GM21529 (cell line): ENCODE measurements around the gene SORT1.
"Not testable (repeated sequence)": the region's sequence is repeated elsewhere in the genome, so short reads cannot be mapped to it uniquely, and the experiment has no call there.

Experiments
- ATAC-seq: cut with Tn5 transposase; IDR thresholded peaks from one replicate; pipeline ENCODE4 v1.9.1; 2021; ENCODE audit not compliant: unreplicated experiment

SORT1 gene

GRCh38 chr1:109350182-109350581 is 47.5 kb downstream of the SORT1 start:
- no peak for ATAC-seq

GRCh38 chr1:109347511-109347910 is 50.2 kb downstream of the SORT1 start:
- ATAC-seq, result no peak

- ATAC-seq, result no peak
Observed at GRCh38 chr1:109341944-109342930, 55.5 kb downstream of the SORT1 start.

GRCh38 chr1:109338608-109339007 is 59.1 kb downstream of the SORT1 start:
- no peak for ATAC-seq

- no peak for ATAC-seq
Observed at GRCh38 chr1:109338091-109338490, 59.6 kb downstream of the SORT1 start.

- ATAC-seq, result no peak
Observed at GRCh38 chr1:109335091-109335490, 62.6 kb downstream of the SORT1 start.

- no peak for ATAC-seq
Observed at GRCh38 chr1:109331113-109331512, 66.6 kb downstream of the SORT1 start.

- ATAC-seq, result no peak
Observed at GRCh38 chr1:109327285-109327684, 70.4 kb downstream of the SORT1 start.

GRCh38 chr1:109322974-109323373 is 74.7 kb downstream of the SORT1 start:
- no peak for ATAC-seq

- ATAC-seq, result no peak
Observed at GRCh38 chr1:109319114-109319513, 78.6 kb downstream of the SORT1 start.

GRCh38 chr1:109316506-109316905 is 81.2 kb downstream of the SORT1 start:
- ATAC-seq, result no peak

- ATAC-seq, result no peak
Observed at GRCh38 chr1:109315288-109315687, 82.4 kb downstream of the SORT1 start.

GRCh38 chr1:109314795-109315194 is 82.9 kb downstream of the SORT1 start:
- ATAC-seq, result no peak

GRCh38 chr1:109312978-109313775 is 84.5 kb downstream of the SORT1 start:
- ATAC-seq, result no peak

GRCh38 chr1:109312246-109312645 is 85.5 kb downstream of the SORT1 start:
- no peak for ATAC-seq

GRCh38 chr1:109309347-109309746 is 88.4 kb downstream of the SORT1 start:
- no peak for ATAC-seq

GRCh38 chr1:109307274-109308021 is 90.3 kb downstream of the SORT1 start:
- ATAC-seq, result no peak

GRCh38 chr1:109306832-109307273 is 90.9 kb downstream of the SORT1 start, which contains the start of gene MYBPHL:
TSS of gene MYBPHL (minus strand) at chr1:109307011. CDS start at chr1:109306991, 20 bp downstream.
- no peak for ATAC-seq

- ATAC-seq, result not testable (repeated sequence)
Observed at GRCh38 chr1:109305991-109306390, 91.7 kb downstream of the SORT1 start.

GRCh38 chr1:109304226-109304920 is 93.3 kb downstream of the SORT1 start:
- no peak for ATAC-seq
